GM18508 (cell line): ENCODE measurements around the gene KIRREL3.

Experiments used
- ATAC-seq: cut with Tn5 transposase; IDR thresholded peaks from one replicate; pipeline ENCODE4 v1.9.1; 2021; ENCODE audit warnings: moderate number of reproducible peaks; ENCODE audit not compliant: insufficient read depth, unreplicated experiment

The KIRREL3 gene

GRCh38 chr11:126658306-126659056 lies 342.1 kb downstream of the KIRREL3 start:
- ATAC-seq = no peak

- no peak for ATAC-seq
Observed at GRCh38 chr11:126655807-126656128, 344.8 kb downstream of the KIRREL3 start.

- ATAC-seq = no peak
Observed at GRCh38 chr11:126654886-126655806, 345.4 kb downstream of the KIRREL3 start.

- no peak for ATAC-seq
Observed at GRCh38 chr11:126653040-126653439, 347.5 kb downstream of the KIRREL3 start.

GRCh38 chr11:126647735-126648134 lies 352.8 kb downstream of the KIRREL3 start:
- no peak for ATAC-seq

- ATAC-seq = no peak
Observed at GRCh38 chr11:126646701-126647557, 353.6 kb downstream of the KIRREL3 start.

GRCh38 chr11:126645186-126645585 lies 355.4 kb downstream of the KIRREL3 start:
- ATAC-seq = no peak

- no peak for ATAC-seq
Observed at GRCh38 chr11:126640186-126640585, 360.4 kb downstream of the KIRREL3 start.

GRCh38 chr11:126639692-126640091 lies 360.9 kb downstream of the KIRREL3 start:
- no peak for ATAC-seq

GRCh38 chr11:126638648-126639047 lies 361.9 kb downstream of the KIRREL3 start:
- no peak for ATAC-seq

GRCh38 chr11:126637795-126638175 lies 362.8 kb downstream of the KIRREL3 start:
- no peak for ATAC-seq

GRCh38 chr11:126636911-126637794 lies 363.4 kb downstream of the KIRREL3 start:
- no peak for ATAC-seq

GRCh38 chr11:126635511-126635910 lies 365.1 kb downstream of the KIRREL3 start:
- ATAC-seq = no peak

- ATAC-seq = no peak
Observed at GRCh38 chr11:126634963-126635362, 365.6 kb downstream of the KIRREL3 start.

- no peak for ATAC-seq
Observed at GRCh38 chr11:126633330-126633729, 367.2 kb downstream of the KIRREL3 start.

- ATAC-seq = no peak
Observed at GRCh38 chr11:126630893-126631798, 369.4 kb downstream of the KIRREL3 start.

- ATAC-seq = no peak
Observed at GRCh38 chr11:126630488-126630887, 370.1 kb downstream of the KIRREL3 start.

- ATAC-seq = no peak
Observed at GRCh38 chr11:126628790-126629621, 371.6 kb downstream of the KIRREL3 start.
